Left colon (tissue), 2 donors: ENCODE results near the gene MPRIP. TPM values are rescaled to one million over a fixed set of nuclear protein-coding genes. Genes with fewer than 3 reads are reported as not detected.

Experiments used
- ATAC-seq: fragments of 200-7000 bp; cut with Tn5 transposase; one replicate; pipeline ENCODE4 v1.9.1; 2020; ENCODE audit warnings: mild to moderate bottlenecking, moderate library complexity
- DNase-seq, 2 donors: peaks; one replicate each; pipeline ENCODE4 v3.0.0-alpha.2; 2020
- intact Hi-C, 2 donors: fragments of 100-400 bp; cut with DNase I in 1 of 2; cut with micrococcal nuclease in 1 of 2; formaldehyde crosslinking; loops; one replicate each; pipeline versions ENCODE4 v1.11.2 to v1.14.0; 2022; cut with DNase I, micrococcal nuclease
- total RNA-seq, 2 donors: library from RNA; stranded (reverse); fragmentation: NEBNext Ultra II Directional; extraction: Animal tissue kit (Norgen Biotek cat#: 25700); gene quantifications; one replicate each; pipeline ENCODE4 v1.2.1, GENCODE V29; 2021
- donor health status: DM: no; HTN: no; CAD: no.
- donor health status: DM: yes; HTN: yes; CAD: no.

MPRIP gene
- total RNA-seq, 2 donors from 2014 or later, result 160 to 169 TPM

DNA sequence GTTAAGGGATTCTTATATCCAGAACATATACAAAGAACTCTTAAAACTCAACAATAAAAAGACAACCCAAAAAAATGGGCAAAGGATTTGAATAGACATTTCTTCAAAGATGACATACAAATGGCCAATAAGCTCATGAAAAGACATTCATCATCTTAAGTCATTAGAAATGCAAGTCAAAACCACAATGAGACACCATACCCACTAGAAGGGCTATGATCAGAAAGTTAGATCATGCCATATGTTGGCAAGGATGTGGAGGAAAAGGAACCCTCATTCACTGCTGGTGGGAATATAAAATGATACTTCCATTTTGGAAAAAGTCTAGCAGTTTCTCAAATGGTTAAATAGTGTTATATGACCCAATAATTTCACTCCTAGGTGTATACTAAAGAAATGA is 154.5 kb downstream of the MPRIP start:
- ATAC-seq, result no peak
- intact Hi-C loops, result no loop called here
- no peak for DNase-seq

DNA sequence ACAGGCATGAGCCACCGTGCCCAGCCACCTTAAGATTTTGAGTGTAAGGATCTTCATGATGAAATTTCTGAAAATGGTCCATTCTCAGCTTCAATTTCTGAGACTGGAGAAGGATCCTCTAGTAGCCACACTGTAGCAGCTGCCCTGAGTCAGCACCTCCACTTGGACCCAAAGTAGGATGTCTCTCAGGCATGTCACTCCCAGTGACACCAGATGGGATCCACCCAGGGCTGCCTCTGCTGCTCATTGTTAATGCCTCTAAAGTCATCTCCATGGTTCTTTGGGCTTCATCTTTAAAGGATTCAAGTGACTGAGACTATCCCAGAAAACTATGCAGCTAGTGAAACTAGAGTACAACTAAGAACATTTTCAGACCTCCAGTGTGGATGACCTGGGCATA is 156.0 kb downstream of the MPRIP start:
- DNase-seq, result no peak
- no peak for ATAC-seq
- intact Hi-C loops, result no loop called here

DNA sequence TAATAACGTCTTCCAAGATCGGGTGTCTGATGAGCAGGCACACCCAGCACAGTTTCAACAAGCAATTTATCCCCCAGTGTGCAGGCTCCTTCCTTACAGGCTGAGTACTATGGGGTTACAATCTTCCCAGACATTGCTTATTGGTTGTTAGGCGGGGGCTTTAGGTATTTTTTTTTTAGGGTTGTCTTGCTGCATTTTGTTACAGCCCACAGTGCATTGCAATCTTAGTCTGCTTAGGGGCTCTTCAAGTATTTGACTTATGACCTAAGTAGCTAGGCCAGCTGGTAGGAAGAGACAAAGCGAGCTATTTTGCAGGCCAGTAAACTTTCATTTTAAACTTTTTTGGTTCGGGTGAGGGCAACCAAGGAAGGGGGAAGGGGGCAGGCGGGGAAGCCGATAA is 158.1 kb downstream of the MPRIP start:
- no peak for DNase-seq
- no peak for ATAC-seq
- intact Hi-C loops, result no loop called here

DNA sequence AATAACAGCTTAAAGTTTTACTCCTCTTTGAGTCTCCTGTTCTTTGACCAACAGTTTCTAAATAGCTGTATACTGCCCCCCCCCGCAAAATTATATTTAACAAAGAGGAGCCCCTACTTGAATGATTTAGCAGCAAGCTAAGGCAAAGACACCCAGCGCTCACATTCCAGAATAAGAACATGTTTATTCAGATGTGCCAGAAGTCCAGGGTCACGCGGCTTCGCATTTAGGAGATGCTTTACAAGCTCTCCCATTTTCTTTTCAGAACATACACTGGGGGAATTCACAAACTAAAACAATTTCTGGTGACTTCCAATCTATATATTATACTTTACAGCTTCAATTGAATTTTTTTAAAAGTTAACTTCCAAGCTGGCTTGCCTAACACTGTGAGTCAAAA is 158.6 kb downstream of the MPRIP start:
- intact Hi-C loops, result no loop called here
- DNase-seq (peak in 1 of 2 donors; percentile 45), ATAC-seq (no peak)

DNA sequence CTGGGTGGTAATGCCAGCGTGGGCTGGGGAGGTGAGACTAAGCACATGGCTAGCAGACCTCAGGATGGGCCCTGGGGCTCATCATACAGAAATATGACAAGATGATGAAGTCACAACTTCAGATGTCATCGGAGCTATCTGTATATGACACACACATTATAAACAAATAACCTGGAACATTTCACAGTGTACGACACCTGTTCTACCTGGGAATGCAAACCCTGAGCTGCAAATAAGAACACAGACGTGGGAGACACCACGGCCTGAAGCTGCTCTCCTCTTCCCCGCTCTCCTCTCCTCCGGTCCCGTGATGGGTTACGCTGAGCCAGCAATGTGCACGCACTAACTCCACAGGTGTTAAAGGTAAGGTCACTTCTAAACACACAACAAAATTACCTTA is 159.0 kb downstream of the MPRIP start:
- intact Hi-C loops, result no loop called here
- ATAC-seq (no peak), DNase-seq (no peak)

DNA sequence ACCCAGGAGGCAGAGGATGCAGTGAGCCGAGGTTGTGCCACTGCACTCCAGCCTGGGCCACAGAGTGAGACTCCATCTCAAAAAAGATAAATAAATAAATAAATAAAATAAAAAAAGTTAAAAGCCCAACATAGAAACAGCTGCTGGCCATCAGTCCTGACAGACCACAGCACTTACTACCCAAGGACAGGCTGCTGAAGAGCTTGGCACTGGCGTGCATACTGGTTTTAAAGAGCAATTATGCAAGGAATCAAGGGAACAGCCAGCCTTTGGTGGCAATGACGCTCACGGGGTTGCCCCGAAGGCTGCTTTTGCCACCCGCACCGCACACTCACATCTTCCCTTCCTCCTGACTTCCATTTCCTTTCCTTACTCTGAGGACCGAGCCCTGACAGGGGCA is 159.7 kb downstream of the MPRIP start:
- ATAC-seq (no peak), DNase-seq (no peak)
- intact Hi-C loops, result no loop called here

DNA sequence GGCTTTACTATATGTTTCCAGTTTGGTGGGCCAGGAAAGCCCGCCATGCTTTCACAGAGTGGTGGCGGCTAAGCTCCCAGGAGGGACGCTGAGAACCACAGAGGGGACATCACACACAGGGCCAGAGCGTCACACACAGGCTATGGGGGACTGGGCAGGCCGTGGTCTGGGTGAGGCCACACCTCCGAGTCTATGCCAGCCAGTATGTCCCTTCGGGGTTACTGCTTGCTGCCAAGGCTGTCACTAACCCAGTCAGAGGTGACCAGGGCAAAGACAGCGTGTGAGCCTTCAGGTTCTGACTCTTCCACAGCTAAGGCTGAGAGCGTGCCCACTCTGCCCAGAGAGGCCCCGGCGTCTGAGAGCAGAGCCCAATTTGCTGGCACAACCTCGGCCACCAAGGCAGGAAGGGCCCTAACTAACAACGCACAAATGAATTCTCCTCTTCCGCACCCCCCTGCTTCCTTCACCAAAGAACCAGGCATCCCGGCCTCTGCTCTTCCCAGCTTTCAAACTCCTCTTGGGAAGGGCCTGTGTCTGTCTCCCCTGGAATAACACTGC is 161.0 kb downstream of the MPRIP start:
- intact Hi-C loops, result no loop called here
- ATAC-seq (no peak), DNase-seq (no peak)

DNA sequence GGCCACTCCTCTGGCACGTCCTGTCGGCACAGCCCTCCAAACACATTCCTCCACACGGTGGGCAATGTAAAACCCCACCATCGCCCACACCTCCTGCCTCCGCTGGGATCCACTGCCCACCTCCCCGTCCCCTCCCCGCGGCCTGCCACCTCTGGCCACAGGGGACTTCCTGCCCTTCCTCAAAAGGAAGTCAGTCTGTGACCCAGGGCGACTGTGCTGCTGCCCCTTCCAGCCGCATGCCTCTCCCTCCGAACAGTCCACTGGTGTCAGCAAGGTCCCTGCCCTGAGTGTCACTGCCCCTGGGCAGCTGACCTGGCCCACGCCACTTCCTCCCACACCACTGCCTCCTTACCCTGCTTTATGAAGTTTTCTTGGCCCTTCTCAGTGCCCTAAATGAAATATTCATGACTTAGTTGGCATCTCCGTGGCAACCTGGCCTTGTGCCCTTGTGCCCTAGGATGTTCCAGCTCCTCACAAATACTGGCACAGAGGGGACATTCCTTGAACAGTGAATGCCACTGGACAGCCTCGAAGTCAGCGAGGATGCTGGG is 161.9 kb downstream of the MPRIP start:
- intact Hi-C loops, result no loop called here
- DNase-seq (peak in 1 of 2 donors; percentile 42), ATAC-seq (no peak)

DNA sequence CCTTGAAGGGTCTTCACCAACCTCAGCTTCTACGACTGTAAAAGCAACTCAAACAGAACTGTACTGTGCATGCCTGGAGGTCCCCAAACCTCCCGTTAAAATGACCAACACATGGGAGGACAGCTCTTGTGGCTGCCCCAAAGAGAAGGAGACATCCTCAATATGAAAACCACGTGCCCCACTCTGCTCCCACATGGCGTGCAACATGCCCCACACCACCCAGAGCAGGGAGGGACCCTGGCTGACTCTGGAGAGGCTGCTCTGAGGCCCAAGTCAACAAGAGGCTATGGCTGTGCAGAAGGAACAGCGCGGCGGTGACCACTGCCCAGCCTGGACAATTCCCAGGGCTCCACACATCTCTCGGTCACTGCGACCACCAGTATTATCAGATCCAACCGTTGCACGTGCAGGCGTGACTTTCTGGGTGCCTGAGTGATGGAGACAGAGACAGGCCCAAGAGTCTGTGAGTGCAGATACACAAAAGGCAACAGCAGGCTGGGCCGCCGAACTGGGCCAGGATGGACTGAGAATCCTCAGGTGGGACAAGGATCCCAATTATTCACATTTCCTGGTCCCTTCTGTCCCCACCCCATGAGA is 162.5 kb downstream of the MPRIP start:
- DNase-seq, result peak in 1 of 2 donors; percentile 16

DNA sequence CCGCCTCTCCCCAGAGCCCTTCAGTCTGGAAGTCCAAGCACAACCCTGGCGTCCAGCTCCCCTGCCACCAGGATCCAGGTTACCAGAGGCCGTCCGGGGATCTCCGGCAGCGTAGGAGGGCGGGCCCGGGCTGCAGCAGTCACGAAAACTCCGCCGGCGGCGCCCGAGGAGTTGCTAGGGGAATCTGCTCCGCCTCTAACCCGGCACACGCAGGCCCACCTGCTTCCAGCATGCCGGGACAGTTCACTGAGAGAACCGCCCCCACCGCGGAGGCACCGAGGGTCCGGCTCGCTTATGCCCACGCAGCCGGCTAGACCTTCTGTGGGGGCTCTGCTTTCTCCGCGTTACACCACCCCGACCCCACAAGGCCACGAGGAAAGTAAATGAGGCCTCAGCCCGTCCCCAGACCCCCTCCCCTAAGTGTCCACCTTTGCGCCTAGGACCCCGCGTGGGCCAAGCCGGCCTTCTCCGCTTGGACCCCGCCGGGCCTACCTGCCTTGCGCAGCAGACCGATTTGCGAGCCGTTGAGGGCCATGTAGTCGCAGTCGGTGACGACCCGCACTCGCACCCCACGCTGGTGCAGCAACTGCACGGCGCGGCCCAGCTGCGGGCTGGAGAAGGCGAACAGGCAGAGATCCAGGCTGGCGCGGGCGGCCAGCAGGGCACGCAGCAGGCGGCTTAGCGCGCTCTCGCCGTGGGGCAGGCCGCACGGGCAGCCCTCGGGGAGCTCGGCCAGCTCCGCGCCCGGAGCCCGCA is 163.3 kb downstream of the MPRIP start:
- intact Hi-C loops, result no loop called here
- peak; percentile 57 for ATAC-seq

More for the DNA sequence above, 162.5 kb downstream of the MPRIP start:
- ATAC-seq, result no peak
- intact Hi-C loops, result no loop called here

DNA sequence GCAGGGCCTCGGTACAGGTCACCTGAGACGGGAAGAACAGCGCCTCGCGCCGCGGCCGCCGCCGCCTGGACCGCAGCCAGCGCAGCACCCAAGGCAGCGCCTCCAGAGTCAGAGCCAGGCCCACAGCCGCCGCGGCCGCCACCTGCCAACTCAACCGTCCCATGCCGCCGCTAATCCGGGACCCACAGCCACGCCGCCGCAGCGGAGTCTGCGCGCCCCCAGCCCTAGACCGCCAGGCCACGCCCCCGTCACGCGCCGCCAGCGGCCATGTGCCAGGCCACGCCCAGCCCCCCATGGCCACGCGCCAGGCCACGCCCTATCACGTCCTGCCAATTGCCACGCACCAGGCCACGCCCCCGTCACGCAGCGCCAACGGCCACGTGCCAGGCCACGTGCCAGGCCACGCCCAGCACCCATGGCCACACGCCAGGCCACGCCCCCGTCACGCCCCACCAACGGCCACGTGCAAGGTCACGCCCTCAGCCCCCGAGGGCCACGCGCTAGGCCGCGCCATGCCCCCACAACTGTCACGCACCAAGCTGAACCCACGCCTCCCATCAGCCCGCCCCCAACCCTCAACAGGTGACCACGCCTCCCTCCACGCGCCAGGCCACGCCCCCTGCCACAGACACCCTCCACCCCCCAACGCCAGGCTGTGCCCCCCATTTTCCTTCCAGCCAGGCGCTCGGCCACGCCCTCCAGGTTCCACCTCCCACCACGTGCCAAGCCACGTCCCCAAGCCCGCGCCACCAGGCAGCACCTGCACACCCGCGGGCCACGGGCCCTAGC is 164.1 kb downstream of the MPRIP start, which contains the start of gene PLD6:
Gene PLD6, minus strand, starts transcription at position 210 of the 789 bp plus-strand sequence. Its CDS starts 47 bp downstream, at position 163.
- peak; percentile 87 to 91 for DNase-seq
- peak; percentile 81 for ATAC-seq
- intact Hi-C loops, result no loop called here

More for the DNA sequence above, 163.3 kb downstream of the MPRIP start:
- peak; percentile 72 to 74 for DNase-seq

DNA sequence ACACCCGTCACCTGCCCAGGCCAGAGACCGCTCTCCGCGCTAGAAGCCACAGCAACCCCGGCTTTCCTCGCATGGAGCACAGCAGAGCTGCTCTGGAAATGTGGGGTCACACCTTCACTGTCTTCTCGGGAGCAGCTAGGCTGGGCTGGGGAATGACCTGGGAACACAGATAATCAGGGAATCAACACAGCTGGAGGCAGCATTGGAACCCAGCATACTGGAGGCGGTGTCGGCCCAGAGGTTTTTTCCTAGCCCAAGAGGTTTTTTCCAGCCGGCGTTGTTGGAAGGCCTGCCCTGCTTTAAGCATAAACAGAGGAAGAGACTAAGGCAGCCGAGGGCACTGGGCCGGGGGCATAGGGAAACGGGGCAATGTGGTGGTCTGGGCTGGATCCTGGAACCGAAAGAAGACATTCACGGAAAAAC is 164.7 kb downstream of the MPRIP start:
- intact Hi-C loops, result no loop called here
- DNase-seq (no peak), ATAC-seq (no peak)

DNA sequence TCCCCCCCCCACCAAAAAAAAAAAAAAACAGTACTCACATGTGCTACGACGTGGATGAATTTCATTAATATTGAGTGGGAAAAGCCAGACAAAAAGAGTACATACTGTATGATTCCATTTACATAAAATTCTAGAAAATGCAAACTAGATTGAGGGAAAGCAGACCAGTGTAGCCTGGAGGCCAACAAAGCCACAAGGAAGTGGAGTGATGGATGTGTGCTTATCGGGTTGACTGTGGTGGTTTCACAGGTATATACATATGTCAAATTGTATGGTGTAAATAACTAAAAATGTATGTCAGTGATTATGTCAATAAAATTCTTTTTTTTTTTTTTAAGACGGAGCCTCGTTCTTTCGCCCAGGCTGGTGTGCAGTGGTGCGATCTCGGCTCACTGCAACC is 165.7 kb downstream of the MPRIP start:
- no peak for DNase-seq
- intact Hi-C loops, result no loop called here
- no peak for ATAC-seq

DNA sequence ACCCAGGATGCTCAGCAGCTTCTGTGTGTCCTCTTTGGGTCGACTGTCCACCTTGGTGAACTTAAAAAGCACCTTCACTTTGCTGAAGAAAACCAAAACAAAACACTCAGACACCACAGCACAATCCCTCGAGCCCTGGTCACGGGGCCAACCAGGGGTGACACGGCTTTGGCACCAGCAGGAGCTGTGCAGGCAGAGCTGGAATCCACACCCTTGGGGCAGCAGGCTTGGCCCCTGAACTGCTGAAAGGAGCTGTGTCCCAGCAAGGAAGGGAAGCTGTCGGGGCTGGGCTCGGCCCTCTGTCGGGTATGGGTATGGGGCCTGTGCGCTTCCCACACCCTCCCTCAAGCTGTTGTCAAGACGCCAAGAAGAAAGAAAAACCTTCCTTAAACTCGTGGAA is 171.5 kb downstream of the MPRIP start:
- intact Hi-C loops, result no loop called here
- no peak for ATAC-seq
- no peak for DNase-seq

DNA sequence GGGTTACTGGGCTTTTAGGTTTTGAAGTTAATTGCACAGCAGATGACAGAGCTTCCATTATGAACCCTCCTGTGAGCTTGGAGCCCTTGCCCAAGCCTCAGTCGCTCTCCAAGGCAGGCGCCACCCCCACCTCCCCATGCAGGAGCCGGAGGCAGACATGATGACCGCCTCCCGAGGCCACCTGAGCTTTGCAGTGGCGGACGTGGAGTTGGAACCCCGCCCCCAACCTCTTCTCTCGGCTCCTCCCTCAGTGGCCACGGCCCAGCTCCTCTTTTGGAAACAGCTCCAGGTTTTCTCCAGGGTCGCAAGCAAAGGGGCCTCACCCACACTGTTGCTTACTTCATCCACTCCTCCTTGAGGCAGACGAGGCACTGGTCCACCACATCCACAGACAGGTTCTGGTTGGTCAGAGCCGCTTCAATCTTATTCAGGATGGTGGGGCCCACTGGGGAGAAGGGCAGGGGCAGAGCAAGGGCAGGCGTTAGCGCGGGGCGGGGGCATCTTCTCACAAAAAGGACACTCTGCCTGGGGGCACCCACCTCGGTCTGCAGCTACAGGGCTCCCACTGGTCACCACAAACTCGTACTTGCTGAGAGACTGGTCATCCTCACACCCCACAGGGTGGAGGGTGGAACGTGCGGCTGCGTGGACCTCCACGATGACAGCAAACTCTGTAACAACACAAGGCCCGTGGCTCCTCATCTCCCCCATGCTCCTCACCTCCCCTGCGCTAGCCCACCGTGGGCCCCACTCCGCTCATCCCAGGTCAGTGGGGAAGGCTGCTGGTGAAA is 172.6 kb downstream of the MPRIP start:
- intact Hi-C loops, result no loop called here
- ATAC-seq (no peak), DNase-seq (no peak)

DNA sequence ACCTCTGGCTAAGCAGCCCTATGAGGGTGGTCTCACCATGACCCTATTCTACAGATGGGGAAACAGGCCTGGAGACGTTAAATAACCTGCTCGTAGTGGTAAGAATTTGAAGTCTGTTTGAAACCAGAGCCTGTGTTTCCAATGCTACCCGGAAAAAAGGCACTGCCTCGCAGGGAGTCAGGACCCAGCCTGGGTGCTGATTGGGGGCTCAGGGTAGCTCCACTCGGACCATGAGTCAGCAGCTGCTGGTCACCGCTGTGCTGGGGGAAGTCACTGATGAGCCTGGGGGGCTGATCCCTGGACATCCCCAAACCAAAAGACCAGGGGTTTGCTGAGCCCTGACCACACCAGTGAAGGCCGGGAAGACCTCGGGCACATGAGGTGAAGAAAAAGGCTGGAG is 173.3 kb downstream of the MPRIP start:
- intact Hi-C loops, result no loop called here
- no peak for ATAC-seq

DNA sequence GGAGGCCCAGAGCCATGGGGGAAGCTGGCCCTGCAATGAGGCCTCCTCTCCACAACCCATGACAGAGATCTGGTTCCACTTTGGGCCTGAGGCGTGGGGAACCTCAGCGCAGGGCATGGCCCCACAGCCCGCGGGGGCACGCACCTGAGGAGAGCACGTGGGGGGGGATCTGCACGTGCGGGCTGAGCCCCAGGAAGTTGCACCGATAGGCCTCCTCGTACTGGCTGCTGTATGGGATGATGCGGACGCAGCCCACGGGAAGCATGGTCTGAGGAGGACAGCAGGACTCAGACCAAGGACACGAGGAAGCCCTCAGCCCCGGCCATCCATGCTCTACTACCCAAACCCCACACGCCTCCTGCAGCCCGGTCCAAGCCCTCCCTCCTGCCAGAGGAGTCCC is 174.0 kb downstream of the MPRIP start:
- intact Hi-C loops, result no loop called here

More for the DNA sequence above, 173.3 kb downstream of the MPRIP start:
- no peak for DNase-seq

DNA sequence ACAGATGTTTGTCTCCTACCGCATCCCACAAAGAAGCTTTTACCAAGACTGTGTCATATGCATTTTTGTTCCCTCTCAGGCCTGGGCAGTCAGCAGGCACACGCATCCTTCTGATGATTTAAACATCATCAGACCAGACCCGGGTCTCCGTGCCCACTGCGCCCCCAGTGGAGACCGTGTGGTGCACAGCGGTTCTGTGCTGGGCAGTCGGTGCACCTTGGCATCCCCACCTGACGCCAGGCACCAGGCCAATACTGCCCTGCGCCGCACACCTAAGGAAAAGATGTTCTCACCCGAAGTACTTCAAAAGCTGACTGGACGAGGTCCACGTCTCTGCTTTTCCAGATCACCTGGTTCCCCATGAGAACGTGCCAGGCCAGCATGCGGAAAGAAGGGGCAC is 174.5 kb downstream of the MPRIP start:
- intact Hi-C loops, result no loop called here
- ATAC-seq (no peak), DNase-seq (no peak)

More for the DNA sequence above, 174.0 kb downstream of the MPRIP start:
- DNase-seq (no peak), ATAC-seq (peak; percentile 17)
